ENCODE results near the gene CMPK2. TPM values are rescaled to one million over a fixed set of nuclear protein-coding genes. Genes with fewer than 3 reads are reported as not detected.

Gene CMPK2
- total and polyA plus RNA-seq, 9 of the 15 experiments (the other 6 are each of a cell fraction or from before 2014, with no cell fraction given): 2.6 to 10.5 (median 5.0) TPM

DNA sequence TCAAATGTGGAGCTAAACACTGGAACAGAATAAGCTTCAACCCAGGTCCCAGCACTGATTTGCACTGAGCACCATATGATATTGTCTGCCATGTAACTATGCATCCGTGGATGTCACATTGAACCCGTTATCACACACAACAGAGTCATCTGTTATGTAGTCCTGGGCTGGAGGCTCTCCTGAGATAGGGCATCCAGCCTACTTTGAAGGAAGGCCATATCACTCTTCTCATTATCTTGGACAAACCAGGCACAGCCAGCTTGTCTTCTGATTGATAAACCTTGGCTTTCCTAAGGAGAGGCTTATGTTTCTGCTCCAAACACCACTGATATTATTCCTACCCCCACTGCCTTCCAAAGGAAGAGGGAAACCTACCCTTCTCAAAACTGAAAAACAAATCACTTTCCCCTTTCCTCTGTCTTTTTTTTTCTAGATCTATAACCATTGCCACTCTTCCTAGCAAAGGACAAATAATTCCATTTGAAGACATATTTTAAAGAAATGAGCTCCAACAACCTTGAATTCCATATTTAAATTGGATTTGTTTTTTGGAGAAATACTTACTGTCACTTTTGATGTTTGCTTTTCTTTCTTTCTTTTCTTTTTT is 28.3 kb upstream of the CMPK2 start (continued):
- TF ChIP-seq ZNF354B (CRISPR knock-in tag; IDR thresholded peaks at IDR 0.05): peak; percentile 47; the same call in 1 of the 2 replicates
- TF ChIP-seq CAMTA2 (CRISPR knock-in tag; conservative IDR thresholded peaks at IDR 0.05): no peak
- no peak for TF ChIP-seq ELK3 (CRISPR knock-in tag; IDR thresholded peaks at IDR 0.05)
- peak; percentile 92 for TF ChIP-seq ZKSCAN8 (CRISPR knock-in tag; IDR thresholded peaks at IDR 0.05)
- peak; percentile 100 for TF ChIP-seq CC2D1A (IDR thresholded peaks at IDR 0.05)
- TF ChIP-seq, protein P1, sequence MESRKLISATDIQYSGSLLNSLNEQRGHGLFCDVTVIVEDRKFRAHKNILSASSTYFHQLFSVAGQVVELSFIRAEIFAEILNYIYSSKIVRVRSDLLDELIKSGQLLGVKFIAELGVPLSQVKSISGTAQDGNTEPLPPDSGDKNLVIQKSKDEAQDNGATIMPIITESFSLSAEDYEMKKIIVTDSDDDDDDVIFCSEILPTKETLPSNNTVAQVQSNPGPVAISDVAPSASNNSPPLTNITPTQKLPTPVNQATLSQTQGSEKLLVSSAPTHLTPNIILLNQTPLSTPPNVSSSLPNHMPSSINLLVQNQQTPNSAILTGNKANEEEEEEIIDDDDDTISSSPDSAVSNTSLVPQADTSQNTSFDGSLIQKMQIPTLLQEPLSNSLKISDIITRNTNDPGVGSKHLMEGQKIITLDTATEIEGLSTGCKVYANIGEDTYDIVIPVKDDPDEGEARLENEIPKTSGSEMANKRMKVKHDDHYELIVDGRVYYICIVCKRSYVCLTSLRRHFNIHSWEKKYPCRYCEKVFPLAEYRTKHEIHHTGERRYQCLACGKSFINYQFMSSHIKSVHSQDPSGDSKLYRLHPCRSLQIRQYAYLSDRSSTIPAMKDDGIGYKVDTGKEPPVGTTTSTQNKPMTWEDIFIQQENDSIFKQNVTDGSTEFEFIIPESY (CRISPR knock-in tag; IDR thresholded peaks at IDR 0.05): no peak
- no peak for TF ChIP-seq ATF1 (CRISPR knock-in tag; IDR thresholded peaks at IDR 0.05)
- TF ChIP-seq ATF1 (tag; IDR thresholded peaks at IDR 0.05): peak; percentile 83
- peak; percentile 98 for TF ChIP-seq ELF4 (CRISPR knock-in tag; IDR thresholded peaks at IDR 0.05)
- no peak for TF ChIP-seq RBM14 (IDR thresholded peaks at IDR 0.05; ENCODE audit: borderline replicate concordance, insufficient read depth, low read depth, low read length)
- no peak for TF ChIP-seq IRF2 (CRISPR knock-in tag; IDR thresholded peaks at IDR 0.05)
- TF ChIP-seq CTBP1 (IDR thresholded peaks at IDR 0.05; ENCODE audit: borderline replicate concordance): peak; percentile 99
- TF ChIP-seq ZBTB9 (CRISPR knock-in tag; IDR thresholded peaks at IDR 0.05): peak; percentile 93; the same call in 1 of the 2 replicates
- TF ChIP-seq NR2C2 (CRISPR knock-in tag; IDR thresholded peaks at IDR 0.05): no peak
- peak; percentile 30; the same call in 1 of the 2 replicates for TF ChIP-seq NR2C2 (tag; IDR thresholded peaks at IDR 0.05)
- peak; percentile 100 for TF ChIP-seq TCF3 (CRISPR knock-in tag; IDR thresholded peaks at IDR 0.05)
- TF ChIP-seq FOXP1 (CRISPR knock-in tag; IDR thresholded peaks at IDR 0.05): no peak
- TF ChIP-seq, protein P2, sequence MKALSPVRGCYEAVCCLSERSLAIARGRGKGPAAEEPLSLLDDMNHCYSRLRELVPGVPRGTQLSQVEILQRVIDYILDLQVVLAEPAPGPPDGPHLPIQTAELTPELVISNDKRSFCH (CRISPR knock-in tag; IDR thresholded peaks at IDR 0.05): no peak
- TF ChIP-seq, protein P2 (tag; IDR thresholded peaks at IDR 0.05): peak; percentile 95
- TF ChIP-seq ZNF436 (CRISPR knock-in tag; IDR thresholded peaks at IDR 0.05): no peak
- peak; percentile 80 for TF ChIP-seq ATF4 (CRISPR knock-in tag; IDR thresholded peaks at IDR 0.05)
- TF ChIP-seq, protein P3, sequence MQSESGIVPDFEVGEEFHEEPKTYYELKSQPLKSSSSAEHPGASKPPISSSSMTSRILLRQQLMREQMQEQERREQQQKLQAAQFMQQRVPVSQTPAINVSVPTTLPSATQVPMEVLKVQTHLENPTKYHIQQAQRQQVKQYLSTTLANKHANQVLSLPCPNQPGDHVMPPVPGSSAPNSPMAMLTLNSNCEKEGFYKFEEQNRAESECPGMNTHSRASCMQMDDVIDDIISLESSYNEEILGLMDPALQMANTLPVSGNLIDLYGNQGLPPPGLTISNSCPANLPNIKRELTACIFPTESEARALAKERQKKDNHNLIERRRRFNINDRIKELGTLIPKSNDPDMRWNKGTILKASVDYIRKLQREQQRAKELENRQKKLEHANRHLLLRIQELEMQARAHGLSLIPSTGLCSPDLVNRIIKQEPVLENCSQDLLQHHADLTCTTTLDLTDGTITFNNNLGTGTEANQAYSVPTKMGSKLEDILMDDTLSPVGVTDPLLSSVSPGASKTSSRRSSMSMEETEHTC (IDR thresholded peaks at IDR 0.05): peak; percentile 88; the same call in 1 of the 2 replicates
- TF ChIP-seq PHF21A (IDR thresholded peaks at IDR 0.05; ENCODE audit: borderline replicate concordance, low read depth): peak; percentile 97

Data from K562 (cell line).